ENCODE measurements around the gene MAEA.

DNA sequence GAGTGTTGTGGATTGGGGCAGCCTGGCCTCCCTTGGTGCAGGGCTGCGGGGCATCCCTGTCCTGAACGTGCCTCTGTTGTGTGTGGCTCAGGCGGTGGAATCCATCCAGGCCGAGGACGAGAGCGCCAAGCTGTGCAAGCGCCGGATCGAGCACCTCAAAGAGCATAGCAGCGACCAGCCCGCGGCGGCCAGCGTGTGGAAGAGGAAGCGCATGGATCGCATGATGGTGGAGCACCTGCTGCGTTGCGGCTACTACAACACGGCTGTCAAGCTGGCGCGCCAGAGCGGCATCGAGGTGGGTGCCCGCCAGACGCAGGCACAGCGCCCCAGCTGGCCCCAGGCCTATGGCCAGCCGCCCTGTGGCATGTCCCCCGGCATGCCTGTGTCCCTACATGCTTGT is 25.6 kb downstream of the MAEA start:
- TF ChIP-seq, protein P1, sequence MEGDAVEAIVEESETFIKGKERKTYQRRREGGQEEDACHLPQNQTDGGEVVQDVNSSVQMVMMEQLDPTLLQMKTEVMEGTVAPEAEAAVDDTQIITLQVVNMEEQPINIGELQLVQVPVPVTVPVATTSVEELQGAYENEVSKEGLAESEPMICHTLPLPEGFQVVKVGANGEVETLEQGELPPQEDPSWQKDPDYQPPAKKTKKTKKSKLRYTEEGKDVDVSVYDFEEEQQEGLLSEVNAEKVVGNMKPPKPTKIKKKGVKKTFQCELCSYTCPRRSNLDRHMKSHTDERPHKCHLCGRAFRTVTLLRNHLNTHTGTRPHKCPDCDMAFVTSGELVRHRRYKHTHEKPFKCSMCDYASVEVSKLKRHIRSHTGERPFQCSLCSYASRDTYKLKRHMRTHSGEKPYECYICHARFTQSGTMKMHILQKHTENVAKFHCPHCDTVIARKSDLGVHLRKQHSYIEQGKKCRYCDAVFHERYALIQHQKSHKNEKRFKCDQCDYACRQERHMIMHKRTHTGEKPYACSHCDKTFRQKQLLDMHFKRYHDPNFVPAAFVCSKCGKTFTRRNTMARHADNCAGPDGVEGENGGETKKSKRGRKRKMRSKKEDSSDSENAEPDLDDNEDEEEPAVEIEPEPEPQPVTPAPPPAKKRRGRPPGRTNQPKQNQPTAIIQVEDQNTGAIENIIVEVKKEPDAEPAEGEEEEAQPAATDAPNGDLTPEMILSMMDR (IDR thresholded peaks at IDR 0.05; ENCODE audit: poor library complexity) = no peak
- no peak for TF ChIP-seq EZH2 (IDR thresholded peaks at IDR 0.05; ENCODE audit: borderline replicate concordance)
